Kidney capillary endothelial cell (primary cell): ENCODE data around the gene RPL5.
"Not testable (repeated sequence)": the region's sequence is repeated elsewhere in the genome, so short reads cannot be mapped to it uniquely, and the experiment has no call there.

Source experiments
- DNase-seq: peaks from one replicate; pipeline ENCODE4 v3.0.0-alpha.2; 2018; ENCODE audit warnings: low spot score

RPL5 gene

GRCh38 chr1:92831762-92832536, at the start of gene RPL5:
Gene RPL5, plus strand, starts transcription at chr1:92832040. Its CDS starts 75 bp downstream, at chr1:92832115.
- DNase-seq = peak; percentile 97

- not testable (repeated sequence) for DNase-seq
These were observed 48.3 kb upstream of the RPL5 start for GRCh38 chr1:92783550-92783949.

DNA sequence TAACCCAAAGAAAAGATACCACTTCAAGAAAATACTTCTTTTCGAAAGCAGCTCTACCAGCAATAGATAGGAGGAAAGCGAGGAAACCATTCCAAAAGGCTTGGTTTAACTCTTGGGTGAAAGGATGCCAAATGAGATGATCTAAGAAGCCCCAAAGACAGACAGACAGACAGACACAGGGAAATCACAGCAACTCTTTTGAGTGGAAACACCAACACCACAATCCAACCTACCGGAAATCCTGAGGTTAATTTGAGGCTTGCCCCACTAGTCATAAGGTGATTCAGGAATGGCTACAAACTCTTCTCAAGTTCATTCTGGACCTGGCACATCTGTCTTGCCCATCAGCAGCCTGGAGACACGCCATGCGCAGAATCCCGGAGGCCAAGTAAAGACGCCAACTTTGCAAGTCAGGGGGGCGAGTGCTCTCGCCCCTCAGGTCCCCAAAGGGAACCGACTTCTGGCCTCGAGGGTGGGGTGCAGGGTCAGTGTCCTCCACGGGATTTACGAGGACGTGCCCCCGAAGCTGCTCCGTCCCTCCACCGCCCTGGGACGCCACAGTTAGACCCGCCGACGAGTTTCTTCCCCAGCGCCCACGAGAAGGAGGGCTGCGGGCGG, 47.7 kb upstream of the RPL5 start:
- peak; percentile 55 for DNase-seq

DNA sequence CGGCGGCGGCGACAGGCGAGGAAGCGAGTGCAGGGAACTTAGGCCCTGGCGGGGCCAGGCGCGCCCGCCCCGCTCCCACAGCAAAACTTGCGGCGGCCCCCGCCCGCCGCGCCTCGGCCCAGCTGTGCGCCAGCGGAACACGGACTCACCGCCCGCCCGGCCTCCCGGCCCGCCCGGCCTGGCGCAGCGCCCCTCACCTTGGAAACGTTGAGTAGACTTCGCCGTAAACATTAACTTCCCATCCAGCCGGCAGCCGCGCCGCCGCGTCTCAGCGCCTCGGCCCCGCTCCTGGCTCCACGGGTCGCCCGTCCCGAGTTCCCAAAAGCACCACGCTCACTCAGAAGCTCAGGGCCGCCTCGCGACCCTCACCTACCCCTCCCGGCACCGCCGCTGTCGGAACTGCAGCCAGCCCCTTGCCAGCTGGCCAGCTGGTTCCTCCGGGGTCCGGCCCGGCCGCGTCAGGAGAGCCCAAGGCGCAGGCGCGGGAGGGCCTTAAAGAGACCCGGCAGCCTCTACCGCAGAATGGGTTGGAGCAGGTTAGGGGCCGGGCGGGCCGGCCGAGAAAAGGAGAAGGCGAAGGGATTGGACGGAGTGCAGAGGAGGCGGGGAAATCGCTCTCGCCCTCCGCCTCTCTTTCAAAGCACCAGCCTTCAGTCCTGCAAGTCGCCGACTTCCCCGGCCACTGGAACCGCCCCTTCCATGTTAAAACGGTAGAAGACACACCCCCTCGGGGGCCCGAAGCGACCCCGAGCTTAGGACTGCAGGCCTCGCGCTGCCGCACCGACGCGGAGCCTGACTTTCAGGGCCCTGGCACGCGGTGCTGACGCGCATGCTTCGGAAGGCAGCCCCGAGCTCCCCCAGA, 47.0 kb upstream of the RPL5 start, which contains the start of gene EVI5:
Gene EVI5 (minus strand): TSS at position 470 of the 862 bp plus-strand sequence. CDS start 48,562 bp downstream, outside the sequence.
- peak; percentile 89 for DNase-seq

- DNase-seq = no peak
These were observed 45.5 kb upstream of the RPL5 start for GRCh38 chr1:92786111-92786901.

GRCh38 chr1:92790081-92790480, 41.8 kb upstream of the RPL5 start:
- DNase-seq = no peak

- no peak for DNase-seq
These were observed 41.0 kb upstream of the RPL5 start for GRCh38 chr1:92790867-92791266.

GRCh38 chr1:92791487-92792066, 40.3 kb upstream of the RPL5 start:
- DNase-seq = no peak

DNA sequence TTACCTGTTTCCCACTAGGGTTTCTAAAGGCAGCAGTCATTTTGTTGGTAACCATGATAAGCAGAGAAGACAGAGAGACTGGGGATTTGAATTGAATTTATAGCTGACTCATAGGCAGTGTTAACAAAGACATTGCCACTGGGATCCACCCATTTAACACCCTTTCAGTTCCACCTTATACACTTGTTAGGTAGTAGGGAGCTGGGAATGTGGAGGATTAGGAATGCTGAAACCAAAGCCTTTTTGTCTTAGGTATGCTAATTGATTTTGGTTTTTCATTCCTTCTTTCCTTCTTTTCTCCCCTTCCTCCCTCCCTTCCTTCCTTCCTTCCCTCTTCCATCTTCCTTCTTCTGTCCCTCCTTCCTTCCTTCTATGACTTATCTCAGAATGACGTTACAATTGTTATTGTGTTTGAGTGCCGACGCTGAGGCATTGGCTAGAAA, 39.5 kb upstream of the RPL5 start:
- DNase-seq = peak; percentile 30

- no peak for DNase-seq
These were observed 36.7 kb upstream of the RPL5 start for GRCh38 chr1:92795166-92795565.

DNA sequence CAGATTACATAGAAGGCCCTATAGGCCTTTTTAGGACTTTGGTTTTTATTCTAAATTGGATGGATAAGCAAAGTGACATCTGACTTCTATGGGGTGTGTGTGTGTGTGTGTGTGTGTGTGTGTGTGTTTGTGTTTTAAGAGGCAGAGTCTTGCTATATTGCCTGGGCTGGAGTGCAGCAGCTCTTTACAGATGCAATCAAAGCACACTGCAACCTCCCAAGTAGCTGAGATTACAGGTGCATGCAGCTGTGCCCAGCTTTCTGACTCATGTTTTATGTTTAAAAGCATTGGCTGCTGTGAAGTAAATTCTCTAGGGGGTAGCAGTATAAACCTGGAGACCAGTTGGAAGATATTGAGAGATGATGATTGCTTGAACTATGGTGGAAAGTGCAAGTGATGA, 34.5 kb upstream of the RPL5 start:
- no peak for DNase-seq

- DNase-seq = no peak
These were observed 33.9 kb upstream of the RPL5 start for GRCh38 chr1:92797961-92798360.

DNA sequence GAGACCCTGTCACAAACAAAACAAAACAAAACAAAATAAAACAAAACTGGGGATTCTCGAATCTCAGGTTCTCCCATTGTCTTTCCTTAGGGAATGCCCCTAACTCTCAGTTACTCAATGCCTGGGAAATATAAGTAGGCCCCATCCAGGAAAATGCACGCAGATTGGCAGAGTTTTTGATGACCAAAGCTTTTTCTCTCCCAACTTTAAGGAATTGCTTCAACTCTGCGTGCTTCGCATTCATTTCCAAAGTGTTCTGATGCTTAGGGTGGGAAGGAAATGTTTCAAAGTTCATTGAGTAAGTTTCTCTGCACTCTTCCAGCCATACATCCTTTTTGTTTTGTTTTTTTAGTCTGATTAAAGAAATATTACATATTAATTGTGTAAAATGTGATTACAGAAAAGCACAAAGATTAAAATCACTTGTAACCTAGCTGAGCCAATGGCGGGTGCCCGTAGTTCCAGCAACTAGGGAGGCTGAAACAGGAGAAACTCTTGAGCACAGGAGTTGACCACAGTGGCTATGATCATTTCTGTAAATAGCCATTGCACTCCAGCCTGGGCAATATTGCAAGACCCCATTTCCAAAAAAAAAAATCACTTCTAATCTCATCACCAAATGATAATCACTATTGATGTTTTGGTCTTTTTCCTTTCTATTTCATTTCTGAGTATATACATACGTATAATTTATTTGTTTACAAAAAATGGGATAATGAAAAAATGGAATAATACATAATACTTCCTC, 28.5 kb upstream of the RPL5 start:
- no peak for DNase-seq

- DNase-seq = peak; percentile 62
These were observed 27.1 kb upstream of the RPL5 start for GRCh38 chr1:92804721-92805201.

GRCh38 chr1:92805216-92805615, 26.6 kb upstream of the RPL5 start:
- no peak for DNase-seq

GRCh38 chr1:92808381-92808780, 23.5 kb upstream of the RPL5 start:
- DNase-seq = no peak

GRCh38 chr1:92816732-92817131, 15.1 kb upstream of the RPL5 start:
- no peak for DNase-seq

GRCh38 chr1:92817137-92817697, 14.6 kb upstream of the RPL5 start:
- no peak for DNase-seq

- no peak for DNase-seq
These were observed 13.7 kb upstream of the RPL5 start for GRCh38 chr1:92817986-92818764.
